ENCODE data around the gene TRIOBP.
"Not testable (repeated sequence)": the region's sequence is repeated elsewhere in the genome, so short reads cannot be mapped to it uniquely, and the experiment has no call there.

TRIOBP gene

GRCh38 chr22:37715760-37716159 lies 18.9 kb downstream of the TRIOBP start:
- no peak for DNase-seq
- in situ Hi-C loops (cut with HindIII; ENCODE audit: low pct_ligation_motif_present, low sequenced_read_pairs) = no loop called here
- TF ChIP-seq CTCF (IDR thresholded peaks at IDR 0.05; ENCODE audit: low read depth, low read length, missing control alignments) = no peak

GRCh38 chr22:37716708-37717107 lies 19.9 kb downstream of the TRIOBP start:
- in situ Hi-C loops (cut with HindIII; ENCODE audit: low pct_ligation_motif_present, low sequenced_read_pairs) = no loop called here
- H3K27me3 ChIP-seq (replicated peaks) = no peaks in the 10 kb centered on the region
- H3K4me3 ChIP-seq (ENCODE audit: low read depth, low read length) = no peak overlapping the region
- no peak for TF ChIP-seq CTCF (IDR thresholded peaks at IDR 0.05; ENCODE audit: low read depth, low read length, missing control alignments)
- no peak overlapping the region for H3K27ac ChIP-seq
- peak; percentile 64 for DNase-seq
- H3K36me3 ChIP-seq (replicated peaks) = no peaks in the 10 kb centered on the region

More at GRCh38 chr22:37715760-37716159, 18.9 kb downstream of the TRIOBP start:
- Histone ChIP-seq H3K27me3 (replicated peaks) (no peaks in the 10 kb centered on the region), H3K27ac (no peak overlapping the region), H3K36me3 (replicated peaks) (no peaks in the 10 kb centered on the region), H3K4me3 (ENCODE audit: low read depth, low read length) (no peak overlapping the region)

- H3K4me3 ChIP-seq (ENCODE audit: low read depth, low read length); H3K36me3 ChIP-seq (replicated peaks); H3K27ac ChIP-seq; DNase-seq; H3K27me3 ChIP-seq (replicated peaks); in situ Hi-C loops (cut with HindIII; ENCODE audit: low pct_ligation_motif_present, low sequenced_read_pairs): not testable (repeated sequence)
Measured at GRCh38 chr22:37717235-37717634, 20.4 kb downstream of the TRIOBP start.

GRCh38 chr22:37717746-37718305 lies 21.0 kb downstream of the TRIOBP start:
- H3K36me3 ChIP-seq (replicated peaks); DNase-seq; in situ Hi-C loops (cut with HindIII; ENCODE audit: low pct_ligation_motif_present, low sequenced_read_pairs); H3K27me3 ChIP-seq (replicated peaks); H3K4me3 ChIP-seq (ENCODE audit: low read depth, low read length); H3K27ac ChIP-seq: not testable (repeated sequence)

- in situ Hi-C loops (cut with HindIII; ENCODE audit: low pct_ligation_motif_present, low sequenced_read_pairs) = no loop called here
- Histone ChIP-seq H3K27me3 (replicated peaks) (no peaks in the 10 kb centered on the region), H3K4me3 (ENCODE audit: low read depth, low read length) (no peak overlapping the region), H3K27ac (no peak overlapping the region), H3K36me3 (replicated peaks) (no peaks in the 10 kb centered on the region)
- no peak for DNase-seq
- TF ChIP-seq CTCF (IDR thresholded peaks at IDR 0.05; ENCODE audit: low read depth, low read length, missing control alignments) = no peak
Measured at GRCh38 chr22:37725551-37726240, 28.8 kb downstream of the TRIOBP start.

- in situ Hi-C loops (cut with HindIII; ENCODE audit: low pct_ligation_motif_present, low sequenced_read_pairs) = no loop called here
- peak; percentile 53 for TF ChIP-seq CTCF (IDR thresholded peaks at IDR 0.05; ENCODE audit: low read depth, low read length, missing control alignments)
- no peaks in the 10 kb centered on the region for H3K27me3 ChIP-seq (replicated peaks)
- H3K4me3 ChIP-seq (ENCODE audit: low read depth, low read length) = no peak overlapping the region
- DNase-seq = peak; percentile 20
- no peak overlapping the region for H3K27ac ChIP-seq
- H3K36me3 ChIP-seq (replicated peaks) = no peaks in the 10 kb centered on the region
Measured at GRCh38 chr22:37726241-37726887, 29.5 kb downstream of the TRIOBP start.
